ENCODE data around the gene KRTAP4-5. TPM values are rescaled to one million over a fixed set of nuclear protein-coding genes. Genes with fewer than 3 reads are reported as not detected.

The KRTAP4-5 gene
- not detected in 2 replicates for total RNA-seq

DNA sequence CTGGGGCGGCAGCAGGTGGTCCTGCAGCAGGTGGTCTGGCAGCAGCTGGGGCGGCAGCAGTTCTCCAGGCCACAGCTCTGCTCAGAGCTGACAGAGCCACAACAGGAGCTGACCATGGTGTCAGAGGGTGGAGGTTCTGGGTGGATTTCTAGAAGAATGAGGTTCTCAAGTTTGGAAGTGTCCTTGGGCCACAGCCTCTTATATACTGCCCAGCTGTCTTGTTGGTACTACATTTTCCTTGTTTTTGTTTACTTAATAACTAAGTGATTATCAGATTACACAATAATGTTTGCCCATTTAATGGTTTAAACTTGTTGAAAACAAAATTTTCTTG is at the start of gene KRTAP4-5:
KRTAP4-5 (minus strand) TSS at position 174 of the 334 bp plus-strand sequence; CDS start at position 116, 58 bp downstream.

DNA sequence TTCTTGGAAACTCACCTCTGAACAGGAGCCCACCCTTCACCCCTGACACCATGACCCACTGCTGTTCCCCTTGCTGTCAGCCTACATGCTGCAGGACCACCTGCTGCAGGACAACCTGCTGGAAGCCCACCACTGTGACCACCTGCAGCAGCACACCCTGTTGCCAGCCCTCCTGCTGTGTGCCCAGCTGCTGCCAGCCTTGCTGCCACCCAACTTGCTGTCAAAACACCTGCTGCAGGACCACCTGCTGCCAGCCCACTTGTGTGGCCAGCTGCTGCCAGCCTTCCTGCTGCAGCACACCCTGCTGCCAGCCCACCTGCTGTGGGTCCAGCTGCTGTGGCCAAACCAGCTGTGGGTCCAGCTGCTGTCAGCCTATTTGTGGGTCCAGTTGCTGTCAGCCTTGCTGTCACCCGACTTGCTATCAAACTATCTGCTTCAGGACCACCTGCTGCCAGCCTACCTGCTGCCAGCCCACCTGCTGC is 40.3 kb upstream of the KRTAP4-5 start, which contains the start of gene KRTAP9-1:
KRTAP9-1 (plus strand) TSS at position 51 of the 482 bp plus-strand sequence; CDS start at position 51, 0 bp downstream.

GRCh38 chr17:41184480-41184961 is 34.9 kb upstream of the KRTAP4-5 start, which contains the start of gene KRTAP4-1:
Gene KRTAP4-1 (minus strand): TSS chr17:41184911. CDS start chr17:41184854, 57 bp downstream.

GRCh38 chr17:41177727-41178271 is 28.2 kb upstream of the KRTAP4-5 start, which contains the start of gene KRTAP4-2:
Gene KRTAP4-2 (minus strand): TSS chr17:41178221. CDS start chr17:41178164, 57 bp downstream.

DNA sequence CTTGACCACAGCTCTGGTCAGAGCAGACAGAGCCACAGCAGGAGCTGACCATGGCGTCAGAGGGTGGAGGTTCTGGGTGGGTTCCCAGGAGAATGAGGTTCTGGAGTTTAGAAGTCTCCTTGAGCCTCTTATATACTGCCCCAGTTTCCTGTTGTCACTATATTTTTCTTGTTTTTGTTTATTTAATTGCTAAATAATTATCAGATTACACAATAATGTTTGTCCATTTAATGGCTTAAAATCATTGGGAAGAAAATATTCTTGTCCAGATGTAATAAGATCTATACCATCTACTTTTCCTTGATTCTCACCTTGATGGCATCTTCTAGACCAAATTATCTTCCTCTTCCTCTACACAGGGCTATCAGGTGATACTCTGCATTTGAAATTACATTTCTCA is 18.5 kb upstream of the KRTAP4-5 start, which contains the start of gene KRTAP4-3:
KRTAP4-3 (minus strand) TSS at position 101 of the 400 bp plus-strand sequence; CDS start at position 52, 49 bp downstream.

DNA sequence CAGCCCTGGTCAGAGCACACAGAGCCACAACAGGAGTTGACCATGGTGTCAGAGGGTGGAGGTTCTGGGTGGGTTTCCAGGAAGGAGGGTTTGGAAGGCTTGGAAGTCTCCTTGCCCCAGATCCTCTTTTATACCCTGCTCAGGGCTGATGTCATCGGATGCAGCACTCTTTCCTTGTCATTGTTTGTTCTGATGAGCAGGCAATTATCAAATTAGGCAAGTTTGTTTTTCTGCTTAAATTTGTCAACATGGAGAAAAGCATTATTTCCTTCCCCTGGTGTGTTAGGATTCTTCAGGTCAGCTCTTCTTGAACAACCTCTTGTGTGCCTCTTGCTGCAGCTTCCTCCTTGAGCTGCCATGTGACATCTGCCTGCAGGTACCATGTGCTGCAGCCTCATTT is 11.0 kb upstream of the KRTAP4-5 start, which contains the start of gene KRTAP4-4:
KRTAP4-4 (minus strand) TSS at position 101 of the 400 bp plus-strand sequence; CDS start at position 44, 57 bp downstream.

GRCh38 chr17:41140360-41141131 is 9.1 kb downstream of the KRTAP4-5 start, which contains the start of gene KRTAP4-6:
Gene KRTAP4-6 (minus strand): TSS chr17:41140544. CDS start chr17:41140487, 57 bp downstream.

GRCh38 chr17:41123991-41124371 is 25.6 kb downstream of the KRTAP4-5 start, which contains the start of gene KRTAP4-12:
Gene KRTAP4-12 (minus strand): TSS chr17:41124182. CDS start chr17:41124122, 60 bp downstream.

DNA sequence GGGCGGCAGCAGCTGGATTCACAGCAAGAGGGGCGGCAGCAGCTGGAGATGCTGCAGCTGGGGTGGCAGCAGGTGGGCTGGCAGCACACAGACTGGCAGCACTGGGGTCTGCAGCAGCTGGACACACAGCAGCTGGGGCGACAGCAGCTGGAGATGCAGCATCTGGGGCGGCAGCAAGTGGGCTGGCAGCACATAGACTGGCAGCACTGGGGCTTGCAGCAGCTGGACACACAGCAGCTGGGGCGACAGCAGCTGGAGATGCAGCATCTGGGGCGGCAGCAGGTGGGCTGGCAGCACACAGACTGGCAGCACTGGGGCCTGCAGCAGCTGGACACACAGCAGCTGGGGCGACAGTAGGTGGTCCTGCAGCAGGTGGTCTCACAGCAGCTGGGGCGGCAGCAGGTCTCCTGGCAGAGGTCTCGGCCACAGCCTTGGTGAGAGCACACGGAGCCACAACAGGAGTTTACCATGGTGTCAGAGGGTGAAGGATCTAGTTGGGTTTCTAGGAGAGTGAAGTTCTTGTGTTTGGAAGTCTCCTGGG is 31.7 kb downstream of the KRTAP4-5 start, which contains the start of gene KRTAP4-11:
KRTAP4-11 (minus strand) TSS at position 528 of the 541 bp plus-strand sequence; CDS start at position 470, 58 bp downstream.

DNA sequence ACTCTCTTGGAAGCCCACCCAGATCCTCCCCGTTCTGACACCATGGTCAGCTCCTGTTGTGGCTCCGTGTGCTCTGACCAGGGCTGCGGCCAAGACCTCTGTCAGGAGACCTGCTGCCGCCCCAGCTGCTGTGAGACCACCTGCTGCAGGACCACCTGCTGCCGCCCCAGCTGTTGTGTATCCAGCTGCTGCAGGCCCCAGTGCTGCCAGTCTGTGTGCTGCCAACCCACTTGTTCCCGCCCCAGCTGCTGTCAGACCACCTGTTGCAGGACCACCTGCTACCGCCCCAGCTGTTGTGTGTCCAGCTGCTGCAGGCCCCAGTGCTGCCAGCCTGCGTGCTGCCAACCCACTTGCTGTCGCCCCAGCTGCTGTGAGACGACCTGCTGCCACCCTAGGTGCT is 44.3 kb downstream of the KRTAP4-5 start, which contains the start of gene KRTAP4-9:
KRTAP4-9 (plus strand) TSS at position 43 of the 400 bp plus-strand sequence; CDS start at position 43, 0 bp downstream.

GRCh38 chr17:41101586-41102259 is 47.9 kb downstream of the KRTAP4-5 start, which contains the start of gene KRTAP4-16:
Gene KRTAP4-16 (minus strand): TSS chr17:41102209. CDS start chr17:41102209, 0 bp downstream.

Other genes starting within 250 kb of the KRTAP4-5 start
- gene KRT23, start 212.2 kb downstream of the KRTAP4-5 start, total RNA-seq: 0.28 TPM in 1 of 2 replicates, not detected in the other
- gene KRT39, start 182.9 kb downstream of the KRTAP4-5 start, total RNA-seq: not detected in 2 replicates
- gene KRT40, start 165.5 kb downstream of the KRTAP4-5 start, total RNA-seq: not detected in 2 replicates
- gene KRTAP3-3, start 155.7 kb downstream of the KRTAP4-5 start, total RNA-seq: not detected in 2 replicates
- gene KRTAP3-2, start 149.9 kb downstream of the KRTAP4-5 start, total RNA-seq: not detected in 2 replicates
- gene KRTAP3-1, start 140.7 kb downstream of the KRTAP4-5 start, total RNA-seq: not detected in 2 replicates
- 0.23 and 0.30 TPM in 2 replicates for gene KRTAP1-5, start 122.6 kb downstream of the KRTAP4-5 start, total RNA-seq
- gene KRTAP1-4, start 119.6 kb downstream of the KRTAP4-5 start, total RNA-seq: not detected in 2 replicates
- gene KRTAP1-3, start 115.0 kb downstream of the KRTAP4-5 start, total RNA-seq: not detected in 2 replicates
- gene KRTAP1-1, start 108.4 kb downstream of the KRTAP4-5 start, total RNA-seq: not detected in 2 replicates
- gene KRTAP2-1, start 102.5 kb downstream of the KRTAP4-5 start, total RNA-seq: not detected in 2 replicates
- not detected in 2 replicates for gene KRTAP2-2, start 94.6 kb downstream of the KRTAP4-5 start, total RNA-seq
- gene KRTAP2-3, start 89.7 kb downstream of the KRTAP4-5 start, total RNA-seq: 0.65 TPM in 1 of 2 replicates, not detected in the other
- gene KRTAP2-4, start 83.9 kb downstream of the KRTAP4-5 start, total RNA-seq: not detected in 2 replicates
- not detected in 2 replicates for gene KRTAP4-7, start 65.7 kb downstream of the KRTAP4-5 start, total RNA-seq
- gene KRTAP4-8, start 51.7 kb downstream of the KRTAP4-5 start, total RNA-seq: not detected in 2 replicates
- gene KRTAP4-16, start 47.6 kb downstream of the KRTAP4-5 start, total RNA-seq: not detected in 2 replicates
- gene KRTAP4-9, start 44.4 kb downstream of the KRTAP4-5 start, total RNA-seq: not detected in 2 replicates
- not detected in 2 replicates for gene KRTAP4-11, start 31.5 kb downstream of the KRTAP4-5 start, total RNA-seq
- gene KRTAP4-12, start 25.6 kb downstream of the KRTAP4-5 start, total RNA-seq: not detected in 2 replicates
- not detected in 2 replicates for gene KRTAP4-6, start 9.3 kb downstream of the KRTAP4-5 start, total RNA-seq
- not detected in 2 replicates for gene KRTAP4-4, start 10.9 kb upstream of the KRTAP4-5 start, total RNA-seq
- gene KRTAP4-3, start 18.4 kb upstream of the KRTAP4-5 start, total RNA-seq: not detected in 2 replicates
- not detected in 2 replicates for gene KRTAP4-2, start 28.4 kb upstream of the KRTAP4-5 start, total RNA-seq
- not detected in 2 replicates for gene KRTAP4-1, start 35.1 kb upstream of the KRTAP4-5 start, total RNA-seq
- not detected in 2 replicates for gene KRTAP9-1, start 40.1 kb upstream of the KRTAP4-5 start, total RNA-seq
- gene KRTAP9-2, start 76.8 kb upstream of the KRTAP4-5 start, total RNA-seq: not detected in 2 replicates
- not detected in 2 replicates for gene KRTAP9-3, start 82.6 kb upstream of the KRTAP4-5 start, total RNA-seq
- not detected in 2 replicates for gene KRTAP9-8, start 88.2 kb upstream of the KRTAP4-5 start, total RNA-seq
- not detected in 2 replicates for gene KRTAP9-4, start 99.9 kb upstream of the KRTAP4-5 start, total RNA-seq
- gene KRTAP9-9, start 105.6 kb upstream of the KRTAP4-5 start, total RNA-seq: not detected in 2 replicates
- gene KRTAP9-6, start 115.6 kb upstream of the KRTAP4-5 start, total RNA-seq: not detected in 2 replicates
- not detected in 2 replicates for gene KRTAP9-7, start 125.9 kb upstream of the KRTAP4-5 start, total RNA-seq
- not detected in 2 replicates for gene KRTAP29-1, start 153.0 kb upstream of the KRTAP4-5 start, total RNA-seq
- gene KRTAP16-1, start 159.5 kb upstream of the KRTAP4-5 start, total RNA-seq: not detected in 2 replicates
- gene KRTAP17-1, start 165.9 kb upstream of the KRTAP4-5 start, total RNA-seq: not detected in 2 replicates
- gene KRT33A, start 201.0 kb upstream of the KRTAP4-5 start, total RNA-seq: not detected in 2 replicates
- gene KRT33B, start 220.0 kb upstream of the KRTAP4-5 start, total RNA-seq: 0.30 and 0.32 TPM in 2 replicates
- 0.89 and 6.6 TPM in 2 replicates for gene KRT34, start 232.5 kb upstream of the KRTAP4-5 start, total RNA-seq
- gene KRT31, start 247.8 kb upstream of the KRTAP4-5 start, total RNA-seq: not detected in 2 replicates